Peyer's patch (tissue), 4 donors: ENCODE data around the gene ATP11A. TPM values are rescaled to one million over a fixed set of nuclear protein-coding genes. Genes with fewer than 3 reads are reported as not detected.

Experiments
- DNase-seq, 3 donors: peaks; one replicate each; pipeline ENCODE4 v3.0.0-alpha.2; 2017 to 2019
- H3K27ac ChIP-seq, 4 donors: fragments of 200-600 bp; sonication (generic); one replicate each; pipeline ENCODE4 v1.5.1; 2016 to 2019
- H3K27me3 ChIP-seq, 2 donors: fragments of 200-600 bp; sonication (generic); one replicate each; pipeline ENCODE4 v1.5.1; 2019
- H3K36me3 ChIP-seq, 3 donors: fragments of 200-600 bp; sonication (generic); one replicate each; pipeline ENCODE4 v1.5.1; 2016 to 2019
- H3K4me1 ChIP-seq, 4 donors: fragments of 200-600 bp; sonication (generic); one replicate each; pipeline ENCODE4 v1.5.1; 2016 to 2019
- H3K4me3 ChIP-seq, 4 donors: fragments of 200-600 bp; sonication (generic); 1 replicate in 3 of 4; 2 replicates in 1 of 4; pipeline ENCODE4 v1.5.1; 2016 to 2019; ENCODE audit warnings: mild to moderate bottlenecking in 1 of 4
- H3K9me3 ChIP-seq, 4 donors: fragments of 200-600 bp; sonication (generic); one replicate each; pipeline ENCODE4 v1.5.1; 2016 to 2019; ENCODE audit warnings: mild to moderate bottlenecking in 1 of 4
- POLR2A ChIP-seq, 2 donors: fragments of 450-650 bp; IDR thresholded peaks; one replicate each; pipeline ENCODE4 v1.5.1; 2017; ENCODE audit warnings: antibody characterized with exemption in 2 of 2, mild to moderate bottlenecking in 2 of 2, moderate library complexity in 2 of 2
- total RNA-seq, 4 donors: library from RNA; depleted of rRNA; stranded (reverse); fragments of >200 nt; gene quantifications; one replicate each; pipeline ENCODE4 v1.1.0, GENCODE V29; 2016
- TF ChIP-seq, protein P1 (sequence below), 6 experiments: fragments of 450-650 bp in 4 of 6; fragments of 200-600 bp in 2 of 6; sonication (generic) in 1 of 6; IDR thresholded peaks; one replicate each; pipeline ENCODE4 v1.5.1; 2017 to 2019; ENCODE audit warnings: antibody characterized with exemption in 6 of 6, mild to moderate bottlenecking in 3 of 6, moderate library complexity in 1 of 6

Gene ATP11A
- total RNA-seq, 4 donors from 2014 or later, result 33.1 to 64.2 (median 53.7) TPM

DNA sequence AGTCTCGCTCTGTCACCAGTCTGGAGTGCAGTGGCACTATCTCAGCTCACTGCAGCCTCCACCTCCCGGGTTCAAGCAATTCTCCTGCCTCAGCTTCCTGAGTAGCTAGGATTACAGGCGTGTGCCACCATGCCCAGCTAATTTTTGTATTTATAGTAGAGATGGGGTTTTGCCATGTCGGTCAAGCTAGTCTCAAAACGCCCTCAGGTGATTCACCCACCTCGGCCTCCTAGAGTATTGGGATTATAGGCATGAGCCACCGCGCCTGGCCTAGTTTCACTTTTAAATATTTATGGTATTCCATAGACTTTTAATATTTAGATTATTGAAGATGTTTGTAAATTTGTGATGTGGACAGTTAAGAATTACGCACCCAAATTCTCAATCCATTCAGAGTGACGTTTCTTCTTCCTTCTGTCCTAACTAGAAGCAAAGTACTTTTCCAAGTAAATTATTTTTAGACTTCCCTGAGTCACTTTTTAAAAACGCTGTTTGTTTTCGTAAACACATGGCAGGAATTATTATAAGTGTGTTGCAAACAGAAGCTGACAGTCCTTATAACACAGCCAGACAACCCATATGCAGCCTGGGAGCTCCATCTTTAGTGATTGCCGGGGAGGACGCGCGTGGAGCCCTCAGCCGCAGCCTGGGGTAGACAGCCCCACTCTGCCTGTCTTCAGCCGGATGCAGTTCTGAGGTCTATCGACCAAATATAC lies 131.7 kb downstream of the ATP11A start:
- peaks cover 0 to 64% (median 0%) of the 10 kb centered on the region in 3 donors for H3K36me3 ChIP-seq
- TF ChIP-seq, protein P1, sequence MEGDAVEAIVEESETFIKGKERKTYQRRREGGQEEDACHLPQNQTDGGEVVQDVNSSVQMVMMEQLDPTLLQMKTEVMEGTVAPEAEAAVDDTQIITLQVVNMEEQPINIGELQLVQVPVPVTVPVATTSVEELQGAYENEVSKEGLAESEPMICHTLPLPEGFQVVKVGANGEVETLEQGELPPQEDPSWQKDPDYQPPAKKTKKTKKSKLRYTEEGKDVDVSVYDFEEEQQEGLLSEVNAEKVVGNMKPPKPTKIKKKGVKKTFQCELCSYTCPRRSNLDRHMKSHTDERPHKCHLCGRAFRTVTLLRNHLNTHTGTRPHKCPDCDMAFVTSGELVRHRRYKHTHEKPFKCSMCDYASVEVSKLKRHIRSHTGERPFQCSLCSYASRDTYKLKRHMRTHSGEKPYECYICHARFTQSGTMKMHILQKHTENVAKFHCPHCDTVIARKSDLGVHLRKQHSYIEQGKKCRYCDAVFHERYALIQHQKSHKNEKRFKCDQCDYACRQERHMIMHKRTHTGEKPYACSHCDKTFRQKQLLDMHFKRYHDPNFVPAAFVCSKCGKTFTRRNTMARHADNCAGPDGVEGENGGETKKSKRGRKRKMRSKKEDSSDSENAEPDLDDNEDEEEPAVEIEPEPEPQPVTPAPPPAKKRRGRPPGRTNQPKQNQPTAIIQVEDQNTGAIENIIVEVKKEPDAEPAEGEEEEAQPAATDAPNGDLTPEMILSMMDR (IDR thresholded peaks at IDR 0.05), result no peak
- no peak for TF ChIP-seq POLR2A (IDR thresholded peaks at IDR 0.05)
- DNase-seq, result peak in 2 of 3 donors; percentile 14 to 40

DNA sequence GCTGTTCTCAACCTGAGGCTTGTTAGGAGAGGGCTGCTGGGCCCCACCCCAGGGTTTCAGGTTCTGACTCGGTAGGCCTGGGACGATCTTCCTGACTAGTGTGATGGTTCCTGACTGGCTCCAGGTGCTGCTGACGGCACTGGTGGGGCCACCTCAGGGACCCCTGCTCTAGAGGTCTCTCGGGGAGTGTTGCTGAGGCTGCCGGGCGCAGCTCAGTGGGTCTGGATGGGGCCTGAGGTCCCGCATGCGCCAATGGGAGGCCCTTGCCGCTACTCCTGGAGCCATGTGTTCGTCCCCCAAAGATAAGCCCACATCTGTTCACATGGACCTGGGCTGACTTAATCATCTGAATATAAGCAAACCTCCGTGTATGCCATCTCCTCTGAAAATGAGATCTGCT lies 133.0 kb downstream of the ATP11A start:
- TF ChIP-seq, protein P1 (IDR thresholded peaks at IDR 0.05), result no peak
- TF ChIP-seq POLR2A (IDR thresholded peaks at IDR 0.05), result no peak
- H3K27me3 ChIP-seq, result no peaks in the 10 kb centered on the region
- no peak overlapping the region for H3K4me3 ChIP-seq
- H3K27ac ChIP-seq, result no peak overlapping the region
- no peaks in the 10 kb centered on the region for H3K9me3 ChIP-seq
- DNase-seq, result peak in 1 of 3 donors; percentile 17
- H3K36me3 ChIP-seq, result peaks cover 0 to 67% (median 0%) of the 10 kb centered on the region in 3 donors
- H3K4me1 ChIP-seq, result no peaks in the 10 kb centered on the region

More for the DNA sequence above, 131.7 kb downstream of the ATP11A start:
- no peaks in the 10 kb centered on the region for H3K27me3 ChIP-seq
- no peaks in the 10 kb centered on the region for H3K4me1 ChIP-seq
- no peak overlapping the region for H3K4me3 ChIP-seq
- no peaks in the 10 kb centered on the region for H3K9me3 ChIP-seq
- H3K27ac ChIP-seq, result no peak overlapping the region

DNA sequence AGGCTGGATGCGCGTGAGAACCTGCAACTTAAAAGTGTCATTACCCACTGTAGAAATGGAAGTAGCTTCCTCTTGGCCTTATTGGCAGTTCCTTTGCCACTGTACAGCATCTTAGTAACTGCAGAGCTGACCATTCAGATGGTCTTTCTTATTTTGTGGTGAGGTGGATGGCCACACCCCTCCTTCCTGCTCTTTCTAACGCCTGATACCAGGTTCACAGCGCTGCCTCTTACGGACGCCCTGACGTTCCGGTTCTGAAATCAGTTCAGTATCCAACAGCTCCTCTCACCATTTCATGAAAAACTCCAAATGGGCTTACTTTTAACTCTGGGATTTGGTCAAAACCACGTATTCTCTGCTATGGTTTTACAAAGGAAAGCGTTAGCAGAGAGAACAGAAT lies 134.6 kb downstream of the ATP11A start:
- H3K4me1 ChIP-seq, result no peaks in the 10 kb centered on the region
- peak in 1 of 3 donors; percentile 18 for DNase-seq
- H3K9me3 ChIP-seq, result no peaks in the 10 kb centered on the region
- no peak overlapping the region for H3K27ac ChIP-seq
- no peak overlapping the region for H3K4me3 ChIP-seq
- peaks cover 0 to 60% (median 0%) of the 10 kb centered on the region in 3 donors for H3K36me3 ChIP-seq
- TF ChIP-seq POLR2A (IDR thresholded peaks at IDR 0.05), result no peak
- TF ChIP-seq, protein P1 (IDR thresholded peaks at IDR 0.05), result no peak
- H3K27me3 ChIP-seq, result no peaks in the 10 kb centered on the region

DNA sequence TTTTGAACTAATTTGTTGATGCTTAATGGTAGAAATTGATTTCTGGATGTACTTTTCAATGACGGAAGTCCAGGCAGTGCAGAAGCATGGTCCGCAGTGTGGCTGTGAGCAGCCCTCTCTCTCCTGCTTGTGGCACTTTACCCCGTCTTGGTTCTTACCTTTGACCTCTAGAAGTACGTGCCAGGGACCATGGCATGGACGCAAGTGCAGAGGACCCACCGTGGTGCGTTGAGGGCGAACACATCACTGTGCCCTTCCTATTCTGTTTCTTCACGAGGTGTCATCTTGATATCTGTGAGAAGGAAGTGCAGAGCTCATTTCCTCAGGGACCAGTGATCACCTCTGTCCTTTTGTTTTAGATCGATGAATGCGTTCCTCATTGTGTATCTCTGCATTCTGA lies 135.2 kb downstream of the ATP11A start:
- TF ChIP-seq POLR2A (IDR thresholded peaks at IDR 0.05), result no peak
- TF ChIP-seq, protein P1 (IDR thresholded peaks at IDR 0.05), result no peak
- Histone ChIP-seq H3K4me3 (no peak overlapping the region), H3K27me3 (no peaks in the 10 kb centered on the region), H3K9me3 (no peaks in the 10 kb centered on the region), H3K36me3 (peaks cover 0 to 55% (median 0%) of the 10 kb centered on the region in 3 donors), H3K27ac (no peak overlapping the region), H3K4me1 (no peaks in the 10 kb centered on the region)
- DNase-seq, result peak in 1 of 3 donors; percentile 14

DNA sequence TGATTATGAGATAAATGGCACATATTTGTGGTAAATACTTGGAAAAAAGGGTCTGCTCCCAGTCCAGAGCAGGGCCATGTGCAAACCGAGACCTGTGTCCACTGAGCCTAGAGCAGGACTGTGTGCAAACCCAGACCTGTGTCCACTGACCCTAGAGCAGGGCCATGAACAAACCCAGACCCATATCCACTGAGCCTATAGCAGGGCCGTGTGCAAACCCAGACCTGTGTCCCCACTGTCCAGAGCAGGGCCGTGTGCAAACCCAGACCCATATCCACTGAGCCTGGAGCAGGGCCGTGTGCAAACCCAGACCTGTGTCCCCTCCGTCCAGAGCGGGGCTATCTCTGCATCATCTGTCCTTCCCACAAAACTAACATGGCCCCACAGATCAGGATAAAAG lies 136.0 kb downstream of the ATP11A start:
- Histone ChIP-seq H3K27ac (no peak overlapping the region), H3K36me3 (peaks cover 0 to 52% (median 0%) of the 10 kb centered on the region in 3 donors), H3K27me3 (no peaks in the 10 kb centered on the region), H3K4me3 (no peak overlapping the region), H3K4me1 (no peaks in the 10 kb centered on the region), H3K9me3 (no peaks in the 10 kb centered on the region)
- DNase-seq, result no peak
- no peak for TF ChIP-seq POLR2A (IDR thresholded peaks at IDR 0.05)
- TF ChIP-seq, protein P1 (IDR thresholded peaks at IDR 0.05), result no peak
